Glomerular visceral epithelial cell (primary cell): ENCODE measurements around the gene COX7A1.
"Not testable (repeated sequence)": the region's sequence is repeated elsewhere in the genome, so short reads cannot be mapped to it uniquely, and the experiment has no call there.

Experiments
- DNase-seq: peaks from one replicate; pipeline ENCODE4 v3.0.0-alpha.2; 2016; ENCODE audit errors: extremely low spot score

COX7A1 gene

DNA sequence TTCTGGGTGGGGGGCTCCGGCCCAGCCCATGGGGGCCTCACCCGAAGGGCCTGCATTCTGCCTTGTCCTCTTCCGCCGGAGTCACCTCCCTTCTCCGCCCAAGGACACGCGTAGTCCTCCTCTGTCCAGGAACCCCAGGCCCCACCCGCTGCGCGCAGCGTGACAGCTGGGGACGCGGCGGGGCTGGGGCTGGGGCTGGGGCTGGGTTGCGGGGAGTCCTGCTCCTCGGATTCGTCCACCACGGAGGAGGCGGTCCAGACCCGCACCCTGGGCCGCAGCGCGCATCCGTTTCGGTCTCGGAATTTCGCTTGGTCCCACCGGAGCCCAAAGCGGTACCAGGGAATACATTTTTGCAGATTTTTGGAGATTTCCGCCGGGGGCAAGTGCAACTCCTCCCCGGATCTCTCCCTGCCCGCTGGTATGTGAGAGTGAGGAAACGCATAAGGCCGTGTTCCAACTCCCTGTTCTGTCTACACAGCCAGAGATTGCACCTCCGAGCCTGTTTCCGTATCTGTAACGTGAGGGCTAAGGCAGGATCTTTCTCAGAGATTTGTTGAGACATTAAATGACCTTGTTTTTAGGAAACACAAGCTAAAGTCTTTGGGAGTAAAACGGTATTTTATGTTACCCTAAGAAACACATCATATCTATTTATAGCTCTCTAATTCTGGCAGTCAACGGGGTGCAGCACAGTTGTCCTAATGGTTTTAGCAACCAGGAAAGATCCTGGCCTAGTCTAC is at the start of gene COX7A1:
Gene COX7A1, minus strand, starts transcription at position 96 of the 740 bp plus-strand sequence. Its CDS starts 40 bp downstream, at position 56.
- DNase-seq: no peak

DNA sequence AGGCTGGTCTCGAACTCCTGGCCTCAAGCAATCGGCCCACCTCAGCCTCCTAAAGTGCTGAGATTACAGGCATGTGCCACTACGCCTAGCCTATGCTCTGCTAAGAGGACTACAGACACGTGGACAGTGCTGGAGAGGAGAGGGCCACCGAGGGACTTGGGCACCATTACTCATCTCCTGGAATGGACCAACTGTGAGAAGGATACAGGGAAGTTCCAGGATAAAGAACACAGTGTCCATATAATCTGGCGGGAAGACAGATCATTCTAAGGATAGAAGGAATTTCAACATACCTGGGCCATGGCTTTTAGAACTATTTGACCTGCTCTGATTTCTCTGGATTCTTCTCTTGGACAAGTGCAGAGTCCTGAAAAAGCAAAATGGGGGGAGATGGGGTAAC is 49.4 kb upstream of the COX7A1 start:
- DNase-seq: no peak

- no peak for DNase-seq
These were observed 45.9 kb upstream of the COX7A1 start for GRCh38 chr19:36198119-36198518.

- DNase-seq: peak; percentile 45
These were observed 44.0 kb upstream of the COX7A1 start for GRCh38 chr19:36196249-36196648.

DNA sequence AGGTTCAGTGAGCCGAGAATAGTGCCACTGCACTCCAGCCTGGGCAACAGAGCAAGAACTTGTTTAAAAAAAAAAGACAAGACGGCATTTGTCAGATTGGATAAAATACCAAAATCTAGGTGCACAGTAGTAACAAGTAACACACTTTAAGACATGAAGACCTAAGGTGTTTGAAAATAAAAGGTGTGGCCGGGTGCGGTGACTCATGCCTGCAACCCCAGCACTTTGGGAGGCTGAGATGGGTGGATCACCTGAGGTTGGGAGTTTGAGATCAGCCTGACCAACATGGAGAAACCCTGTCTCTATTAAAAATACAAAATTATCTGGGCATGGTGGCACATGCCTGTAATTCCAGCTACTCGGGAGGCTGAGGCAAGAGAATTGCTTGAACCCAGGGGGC is 34.5 kb upstream of the COX7A1 start:
- DNase-seq: not testable (repeated sequence)

DNA sequence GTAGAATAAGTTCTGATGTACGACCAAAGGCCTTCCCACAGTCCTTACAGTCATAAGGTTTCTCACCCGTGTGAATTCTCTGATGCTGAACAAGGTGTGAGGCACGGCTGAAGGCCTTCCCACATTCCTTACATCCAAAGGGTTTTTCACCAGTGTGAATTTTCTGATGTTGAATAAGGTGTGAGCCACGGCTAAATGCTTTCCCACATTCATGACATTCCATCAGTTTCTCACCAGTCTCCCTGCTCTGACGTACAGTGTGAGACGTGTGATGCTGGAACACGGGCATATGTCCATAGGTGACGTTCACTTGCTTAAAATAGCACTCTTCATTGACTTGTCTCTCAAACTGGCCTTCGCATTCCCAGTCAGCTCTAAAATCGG is 31.0 kb upstream of the COX7A1 start:
- no peak for DNase-seq

DNA sequence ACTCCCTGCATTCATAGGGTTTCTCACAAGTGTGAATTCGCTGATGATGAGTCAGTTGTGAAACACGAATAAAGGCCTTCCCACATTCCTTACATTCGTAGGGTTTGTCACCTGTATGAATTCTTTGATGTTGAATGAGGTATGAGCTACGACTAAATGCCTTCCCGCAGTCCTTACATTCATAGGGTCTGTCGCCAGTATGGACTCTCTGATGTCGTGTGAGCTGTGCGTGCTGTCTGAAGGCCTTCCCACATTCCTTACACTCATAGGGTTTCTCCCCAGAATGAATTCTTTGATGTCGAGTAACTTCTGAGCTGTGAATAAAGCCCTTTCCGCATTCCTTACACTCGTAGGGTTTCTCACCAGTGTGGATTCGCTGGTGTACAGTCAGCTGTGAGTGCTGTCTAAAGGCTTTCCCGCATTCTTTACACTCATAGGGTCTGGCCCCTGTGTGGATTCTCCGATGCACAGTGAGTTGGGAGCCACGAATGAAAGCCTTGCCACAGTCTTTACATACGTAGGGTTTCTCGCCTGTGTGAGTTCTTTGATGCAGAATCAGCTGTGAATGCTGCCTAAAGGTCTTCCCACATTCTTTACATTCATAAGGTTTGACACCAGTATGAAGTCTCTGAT is 30.5 kb upstream of the COX7A1 start:
- DNase-seq: peak; percentile 56

DNA sequence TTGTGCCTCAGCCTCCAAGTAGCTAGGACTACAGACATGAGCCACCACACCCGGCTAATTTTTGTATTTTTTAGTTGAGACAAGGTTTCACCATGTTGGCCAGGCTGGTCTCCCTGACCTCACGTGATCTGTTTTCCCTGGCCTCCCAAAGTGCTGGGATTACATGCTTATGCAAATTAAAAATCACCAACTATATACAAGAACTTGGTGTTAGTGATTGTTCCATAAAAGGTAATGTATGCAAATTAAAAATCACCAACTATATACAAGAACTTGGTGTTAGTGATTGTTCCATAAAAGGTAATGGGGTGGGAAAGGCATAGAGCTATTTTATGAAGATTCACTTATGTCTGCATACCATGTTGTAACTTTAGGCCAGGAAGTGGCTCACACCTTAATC is 26.8 kb upstream of the COX7A1 start:
- DNase-seq: not testable (repeated sequence)

DNA sequence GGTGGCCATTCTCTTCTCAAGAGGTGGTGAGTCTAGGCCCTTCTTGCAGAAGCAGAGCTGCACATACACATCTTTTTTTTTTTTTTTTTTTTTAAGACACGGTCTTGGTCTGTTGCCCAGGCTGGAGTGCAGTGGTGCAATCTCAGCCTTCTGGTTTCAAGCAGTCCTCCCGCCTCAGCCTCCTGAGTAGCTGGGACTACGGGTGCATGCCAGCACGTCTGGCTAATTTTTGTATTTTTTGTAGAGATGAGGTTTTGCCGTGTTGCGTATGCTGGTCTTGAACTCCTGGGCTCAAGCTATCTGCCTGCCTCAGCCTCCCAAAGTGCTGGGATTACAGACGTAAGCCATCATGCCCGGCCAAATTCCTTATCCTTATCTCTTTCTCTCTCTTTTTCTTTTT is 21.6 kb upstream of the COX7A1 start:
- DNase-seq: not testable (repeated sequence)

DNA sequence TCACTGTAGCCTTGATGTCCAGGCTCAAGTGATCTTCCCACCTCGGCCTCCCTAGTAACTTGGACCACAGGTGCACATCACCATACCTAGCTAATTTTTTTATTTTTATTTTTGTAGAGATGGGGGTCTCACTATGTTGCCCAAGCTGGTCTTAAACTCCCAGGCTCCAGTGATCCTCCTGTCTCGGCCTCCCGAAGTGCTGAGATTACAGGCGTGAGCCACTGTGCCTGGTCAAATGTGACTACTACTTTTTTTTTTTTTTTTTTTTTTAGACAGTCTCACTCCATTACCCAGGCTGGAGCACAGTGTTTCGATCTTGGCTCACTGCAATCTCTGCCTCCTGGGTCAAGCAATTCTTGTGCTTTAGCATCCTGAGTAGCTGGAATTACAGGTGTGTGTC is 20.6 kb upstream of the COX7A1 start:
- no peak for DNase-seq

- no peak for DNase-seq
These were observed 17.0 kb upstream of the COX7A1 start for GRCh38 chr19:36169084-36169760.

- DNase-seq: no peak
These were observed 11.6 kb upstream of the COX7A1 start for GRCh38 chr19:36163813-36164212.

DNA sequence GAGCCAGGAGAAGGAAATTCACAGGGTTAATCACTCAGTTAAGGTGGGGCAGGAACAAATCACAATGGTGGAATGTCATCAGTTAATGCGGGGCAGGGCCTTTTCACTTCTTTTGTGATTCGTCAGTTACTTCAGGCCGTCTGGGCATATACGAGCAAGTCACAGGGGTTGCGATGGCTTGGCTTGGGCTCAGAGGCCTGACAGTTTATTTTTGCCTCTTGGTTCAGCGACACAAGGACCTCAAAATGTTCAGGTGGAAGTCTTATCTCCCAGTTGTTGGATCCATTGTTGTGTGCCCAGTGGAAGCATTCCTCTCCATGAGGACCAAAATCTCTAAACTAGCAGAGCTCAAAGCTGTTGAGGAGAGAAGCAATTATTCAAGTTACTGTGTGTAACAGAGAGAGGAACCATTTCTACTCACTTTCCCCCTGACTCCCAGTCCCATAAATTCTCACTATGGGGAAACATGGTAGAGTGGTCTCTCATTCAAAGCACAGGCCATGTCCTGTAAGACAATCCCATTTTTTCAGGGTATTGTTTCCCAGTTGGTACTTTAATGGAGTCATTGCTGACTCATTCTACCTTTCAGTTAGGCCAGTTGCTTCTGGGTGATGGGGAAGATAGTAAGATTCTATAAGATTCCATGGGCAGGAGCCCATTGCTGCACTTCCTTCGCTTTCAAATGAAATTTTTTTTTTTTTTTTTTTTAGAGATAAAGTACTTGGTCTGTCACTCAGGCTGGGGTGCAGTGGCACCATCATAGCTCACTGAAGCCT is 8.8 kb upstream of the COX7A1 start:
- DNase-seq: no peak

GRCh38 chr19:36153126-36153525 is 879 bp upstream of the COX7A1 start:
- DNase-seq: no peak

DNA sequence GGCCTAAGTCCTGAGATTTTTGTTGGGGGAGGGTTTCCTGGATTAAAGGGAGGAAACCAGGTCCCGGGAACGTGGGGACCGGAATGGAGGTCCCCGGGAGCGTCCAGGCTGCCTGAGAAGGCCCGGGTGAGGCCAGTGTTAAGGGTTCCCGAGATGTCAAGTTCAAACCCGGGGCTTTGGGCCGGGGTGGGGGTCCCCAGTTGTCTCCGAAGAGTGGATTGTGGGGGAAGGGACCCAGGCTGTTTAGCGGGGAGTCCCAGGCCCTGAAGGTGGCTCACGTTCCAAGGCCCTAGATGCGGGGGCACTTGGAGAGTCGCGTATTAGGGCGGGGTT is 262 bp downstream of the COX7A1 start:
- DNase-seq: no peak

- no peak for DNase-seq
These were observed 866 bp downstream of the COX7A1 start for GRCh38 chr19:36151144-36152018.

- no peak for DNase-seq
These were observed 1.7 kb downstream of the COX7A1 start for GRCh38 chr19:36150586-36150985.

GRCh38 chr19:36149673-36150406 is 2.4 kb downstream of the COX7A1 start:
- no peak for DNase-seq

- DNase-seq: no peak
These were observed 7.6 kb downstream of the COX7A1 start for GRCh38 chr19:36144624-36145023.

GRCh38 chr19:36142496-36142895 is 9.8 kb downstream of the COX7A1 start:
- DNase-seq: no peak

DNA sequence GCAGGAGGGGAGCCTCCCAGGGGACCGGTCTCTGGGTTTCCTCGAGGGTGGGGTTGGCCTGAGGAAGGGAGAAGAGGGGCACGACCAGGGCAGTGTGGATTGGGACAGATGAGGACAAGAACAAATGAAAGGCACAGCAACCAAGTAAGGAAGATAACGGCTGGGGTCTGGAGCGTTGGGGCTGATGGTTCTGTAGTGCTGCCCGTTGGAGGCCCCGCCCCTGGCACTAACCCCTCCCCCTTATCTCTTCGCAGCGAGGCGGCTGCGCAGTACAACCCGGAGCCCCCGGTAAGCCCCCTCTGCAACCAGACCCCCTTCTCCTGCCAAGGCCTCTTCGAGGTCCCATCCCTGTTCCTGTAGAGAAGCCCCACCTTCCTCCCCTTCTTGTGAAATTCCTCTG is 10.2 kb downstream of the COX7A1 start:
- no peak for DNase-seq
